HG02870 (cell line): ENCODE measurements around the gene NTMT1.
"Not testable (repeated sequence)": the region's sequence is repeated elsewhere in the genome, so short reads cannot be mapped to it uniquely, and the experiment has no call there.

Experiments used
- ATAC-seq: cut with Tn5 transposase; IDR thresholded peaks from one replicate; pipeline ENCODE4 v1.9.1; 2021; ENCODE audit warnings: mild to moderate bottlenecking, moderate library complexity; ENCODE audit not compliant: unreplicated experiment

NTMT1 gene

DNA sequence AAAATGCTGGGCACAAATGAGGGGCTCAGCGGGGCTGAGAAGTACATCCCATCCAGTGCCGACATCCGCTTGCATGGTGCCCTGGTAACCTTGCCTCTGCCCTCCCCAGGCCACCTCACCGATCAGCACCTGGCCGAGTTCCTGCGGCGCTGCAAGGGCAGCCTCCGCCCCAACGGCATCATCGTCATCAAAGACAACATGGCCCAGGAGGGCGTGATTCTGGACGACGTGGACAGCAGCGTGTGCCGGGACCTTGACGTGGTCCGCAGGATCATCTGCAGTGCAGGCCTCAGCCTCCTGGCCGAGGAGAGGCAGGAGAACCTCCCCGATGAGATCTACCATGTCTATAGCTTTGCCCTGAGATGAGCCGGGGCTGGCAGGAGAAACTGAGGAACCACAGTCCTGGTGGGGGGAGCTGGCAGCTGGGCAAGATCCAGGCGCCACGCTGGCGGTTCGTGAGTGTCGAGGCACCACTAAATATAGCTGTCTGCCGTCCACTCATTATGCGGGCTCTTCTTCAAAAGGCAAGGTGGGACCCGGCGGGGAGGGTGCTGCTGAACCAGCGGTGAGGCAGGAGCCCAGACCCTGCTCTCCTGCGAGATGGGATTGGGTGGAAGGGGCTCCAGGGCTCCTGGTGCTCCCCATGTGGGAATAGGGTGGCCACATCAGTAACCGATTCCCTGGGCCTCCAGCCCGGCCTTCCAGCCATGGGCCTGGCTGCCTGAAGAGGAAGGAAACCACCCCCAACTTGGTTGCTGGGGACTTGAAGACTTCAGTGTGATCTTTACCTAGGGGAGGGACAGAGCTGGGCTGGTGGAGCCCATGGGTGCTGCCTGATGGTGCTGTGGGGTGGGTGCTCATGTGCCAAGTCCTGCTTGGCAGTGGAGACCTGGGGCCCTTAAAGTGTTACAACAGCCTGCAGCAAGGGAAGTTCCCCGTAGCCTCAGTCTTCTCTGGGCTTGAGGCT is 9.4 kb downstream of the NTMT1 start:
- ATAC-seq = no peak

DNA sequence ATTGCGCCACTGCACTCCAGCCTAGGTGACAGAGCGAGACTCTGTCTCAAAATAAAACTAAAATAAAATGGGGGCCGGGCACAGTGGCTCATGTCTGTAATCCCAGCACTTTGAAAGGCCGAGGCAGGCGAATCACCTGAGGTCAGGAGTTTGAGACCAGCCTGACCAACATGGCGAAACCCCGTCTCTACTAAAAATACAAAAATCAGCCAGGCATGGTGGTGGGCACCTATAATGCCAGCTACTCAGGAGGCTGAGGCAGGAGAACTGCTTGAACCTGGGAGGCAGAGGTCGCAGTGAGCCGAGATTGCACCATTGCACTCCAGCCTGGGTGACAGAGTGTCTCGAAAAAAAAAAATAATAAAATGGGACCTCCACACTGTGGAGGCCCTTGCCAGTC is 10.4 kb downstream of the NTMT1 start:
- not testable (repeated sequence) for ATAC-seq

DNA sequence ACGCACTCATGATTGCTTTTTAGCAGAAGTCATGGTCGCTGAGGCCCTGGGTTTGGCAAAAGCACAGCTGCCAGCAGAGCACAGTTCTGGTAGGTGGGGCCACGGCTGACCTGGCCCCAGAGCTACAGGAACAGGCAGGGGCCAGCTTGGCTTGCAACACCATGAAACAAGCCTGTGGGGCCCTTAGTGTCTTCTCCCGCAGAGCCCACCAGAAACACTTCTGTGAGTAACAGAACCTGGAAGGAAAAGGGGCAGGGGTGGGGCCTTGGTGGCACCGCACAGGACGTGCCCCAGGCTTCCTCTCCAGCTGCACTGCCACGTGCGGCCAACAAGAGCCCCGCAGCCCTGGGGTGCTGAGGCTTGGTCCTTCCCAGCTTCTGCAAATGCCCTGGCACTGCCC is 11.1 kb downstream of the NTMT1 start:
- no peak for ATAC-seq

DNA sequence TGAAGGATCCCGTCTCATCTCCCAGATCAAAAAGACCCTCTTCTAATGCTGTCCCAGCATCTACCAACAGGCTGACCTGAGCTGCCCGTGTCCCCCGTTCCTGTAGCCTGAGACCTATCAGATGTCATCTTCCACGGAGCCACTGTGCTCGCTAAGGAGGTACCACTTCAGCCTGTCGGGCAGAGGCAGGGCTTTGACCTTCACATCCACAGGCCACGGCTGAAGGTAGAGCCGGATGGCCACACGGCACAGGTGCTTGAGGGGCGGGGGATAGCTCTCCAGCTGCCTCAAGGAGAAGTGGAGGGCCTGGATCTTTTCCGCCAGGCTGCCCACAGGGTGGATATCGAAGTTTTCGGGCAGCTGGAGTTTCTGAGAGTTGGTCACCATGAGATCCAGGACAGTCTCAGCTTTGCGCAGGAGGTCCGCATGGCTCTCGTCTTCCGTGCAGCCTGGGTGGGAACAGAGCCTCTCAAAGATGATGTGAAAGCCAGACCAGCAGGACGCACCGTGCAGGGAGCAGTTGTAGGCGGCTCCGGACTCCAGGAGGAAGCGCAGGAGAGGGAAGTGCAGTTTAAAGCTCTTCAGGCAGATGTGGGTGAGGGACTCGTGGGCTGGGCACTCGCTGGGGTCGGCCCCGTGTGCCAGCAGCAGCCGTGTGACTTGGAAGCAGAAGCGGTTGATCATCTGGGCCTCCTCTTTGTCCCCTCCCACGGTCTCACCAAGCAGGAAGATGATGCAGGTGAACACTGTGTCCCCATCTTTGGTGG is 11.9 kb downstream of the NTMT1 start:
- no peak for ATAC-seq

DNA sequence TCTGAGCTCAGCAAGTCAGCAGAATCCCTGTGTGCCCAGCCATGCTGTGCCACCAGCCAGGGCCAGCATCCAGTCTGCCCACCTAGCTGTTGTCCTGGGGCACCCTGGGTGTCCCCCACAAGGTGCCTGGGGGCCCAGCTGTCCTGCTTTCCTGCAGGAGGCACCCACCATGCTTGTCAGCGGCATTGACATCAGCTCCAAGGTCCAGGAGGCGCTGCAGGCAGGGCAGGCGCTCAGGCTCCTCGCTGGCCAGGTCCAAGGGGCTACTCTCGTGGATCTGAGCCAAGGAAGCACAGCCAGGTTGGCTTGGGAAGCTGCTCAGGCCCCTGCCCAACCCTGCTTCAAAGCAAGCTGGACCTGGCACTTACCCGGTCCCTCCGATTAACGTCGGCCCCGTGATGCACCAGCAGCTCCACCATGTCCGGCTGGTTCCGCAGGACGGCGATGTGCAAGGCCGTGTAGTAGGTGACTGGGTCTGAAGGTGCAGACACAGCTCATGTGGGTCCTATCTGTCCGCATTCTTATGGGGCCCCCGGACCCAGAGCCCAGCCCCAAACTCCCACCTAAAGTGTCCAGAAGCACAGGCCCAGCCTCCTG is 13.2 kb downstream of the NTMT1 start:
- no peak for ATAC-seq

DNA sequence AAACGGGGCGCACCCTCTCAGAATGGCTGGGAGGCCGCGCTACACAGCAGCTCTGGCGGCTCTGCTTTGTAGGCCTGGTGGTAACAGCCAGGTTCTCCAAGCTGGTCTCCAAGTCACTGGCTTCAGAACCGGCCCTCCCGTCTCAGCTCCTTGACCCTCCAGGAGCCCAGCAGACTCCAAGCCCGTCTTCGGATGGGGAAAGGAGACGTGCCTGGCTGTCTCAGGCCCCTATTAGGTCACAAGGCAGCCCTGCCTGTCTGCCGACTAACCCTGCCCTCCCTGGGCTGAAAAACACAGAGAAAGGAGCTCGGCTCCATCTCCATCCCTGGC is 13.8 kb downstream of the NTMT1 start:
- ATAC-seq = no peak

DNA sequence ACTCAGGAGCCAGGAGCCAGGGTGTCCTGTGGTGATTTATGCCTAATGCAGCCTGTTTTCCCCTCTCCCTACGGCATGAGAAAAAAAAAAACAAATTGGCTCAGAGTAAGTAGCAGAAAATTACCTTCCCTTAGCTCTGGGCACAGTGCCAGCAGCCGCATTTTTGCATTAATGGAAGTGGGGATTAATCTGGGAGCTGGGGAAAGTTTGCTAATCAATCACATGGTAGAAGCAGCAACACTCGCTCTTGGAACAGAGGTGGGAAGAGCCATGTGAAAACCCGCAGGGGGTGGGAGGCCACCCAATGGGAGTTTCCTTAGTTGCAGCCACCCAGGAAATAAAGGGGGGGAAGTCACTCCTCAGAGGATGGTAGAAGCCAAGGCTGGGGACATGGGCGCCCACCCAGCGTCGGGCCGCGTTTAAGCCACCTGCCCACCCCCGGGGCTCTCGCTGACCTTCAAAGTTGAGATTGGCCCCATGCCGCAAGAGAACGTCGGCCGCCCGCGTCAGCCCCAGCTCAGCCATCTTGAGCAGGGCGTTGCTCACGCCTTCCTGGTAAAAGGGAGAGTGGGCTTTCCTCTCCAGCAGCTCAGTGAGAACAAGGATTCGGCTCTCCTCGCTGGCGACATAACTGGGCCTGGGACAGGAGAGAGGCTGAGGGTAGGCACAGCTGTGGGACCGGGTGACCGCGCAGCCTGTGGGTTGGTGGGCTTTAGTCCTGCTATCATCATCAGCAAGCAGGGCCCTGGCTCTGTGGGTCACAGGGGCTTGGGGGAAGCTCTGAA is 14.3 kb downstream of the NTMT1 start:
- ATAC-seq = no peak

DNA sequence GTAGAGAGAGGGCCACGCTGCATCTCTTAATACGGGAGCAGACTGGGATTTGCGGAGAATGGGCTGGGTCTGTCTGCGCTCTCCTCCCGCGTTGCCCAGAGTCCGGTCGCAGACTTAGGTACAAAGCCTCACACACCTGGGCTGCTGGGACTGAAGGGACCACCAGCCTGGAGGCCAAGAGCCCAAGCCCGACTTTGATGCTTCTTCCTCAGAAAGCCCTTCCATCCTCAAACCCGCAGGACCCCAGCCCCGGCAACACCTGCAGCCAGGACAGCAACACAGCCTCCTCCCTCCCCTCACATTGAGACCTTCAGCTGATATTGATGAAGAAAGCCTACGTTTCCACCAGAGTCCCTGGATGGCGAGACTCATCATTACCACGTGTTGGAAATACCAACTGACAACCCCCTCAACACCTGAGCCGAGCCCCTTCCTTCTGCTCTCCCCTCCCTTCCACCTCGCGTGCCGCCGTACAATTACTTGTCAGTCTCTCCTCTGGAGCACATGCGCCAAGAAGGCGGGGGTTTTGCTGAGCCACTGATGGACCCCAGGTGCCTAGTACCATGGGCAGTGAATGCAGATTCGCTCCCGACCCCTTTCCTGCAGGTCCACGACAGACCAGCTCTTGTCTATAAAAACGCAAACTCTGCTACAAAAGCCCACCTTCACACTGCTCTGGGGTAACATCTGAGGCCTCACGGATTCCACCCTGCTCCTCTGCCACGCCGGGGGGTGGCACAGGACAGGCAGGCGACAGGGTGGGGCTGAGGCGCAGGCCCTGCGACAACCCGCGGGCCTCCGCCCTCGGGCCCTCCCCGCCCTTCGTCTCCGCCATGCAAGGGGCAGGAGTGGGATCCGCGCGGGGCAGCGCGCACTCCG is 15.1 kb downstream of the NTMT1 start:
- ATAC-seq = no peak

DNA sequence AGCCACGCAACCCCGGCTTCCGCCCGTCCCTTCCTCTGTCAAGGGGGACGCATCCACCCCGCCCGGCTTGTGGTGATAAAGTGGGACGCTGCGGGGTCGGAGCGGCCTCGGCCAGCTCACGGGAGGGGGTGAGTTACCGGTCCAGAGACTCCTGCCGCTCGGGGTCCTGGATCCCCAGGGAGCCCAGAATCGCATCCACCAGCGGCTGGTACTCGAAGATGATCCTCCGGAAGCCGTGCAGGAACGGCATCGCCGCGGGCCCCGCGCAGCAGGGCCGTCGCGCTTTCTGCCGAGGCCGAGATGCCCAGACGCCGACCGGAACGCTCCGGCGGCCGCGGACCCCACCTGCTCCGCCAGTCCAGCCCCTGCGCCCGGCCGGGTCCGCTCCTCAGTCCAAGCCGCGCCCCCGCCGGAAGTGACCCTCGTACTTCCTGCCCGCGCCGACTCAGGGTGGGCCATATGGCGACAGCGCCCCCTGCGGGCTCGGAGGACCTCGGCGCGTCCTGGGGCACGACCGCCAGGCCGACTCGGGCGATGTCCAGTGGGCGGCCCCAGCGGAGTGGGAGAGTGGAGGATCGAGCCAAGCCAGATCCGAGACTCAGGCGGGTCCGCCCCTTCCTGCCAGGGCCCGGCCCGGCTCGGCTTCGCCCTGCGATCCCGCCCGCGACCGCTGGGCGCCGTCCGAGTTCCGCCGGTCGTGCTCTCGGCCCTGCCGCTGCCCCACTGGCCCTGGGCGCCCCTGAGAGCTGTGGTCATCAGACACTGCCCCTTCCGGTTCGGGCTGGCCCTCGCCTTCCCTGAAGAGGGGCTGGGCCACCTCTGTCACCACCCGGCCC is 16.0 kb downstream of the NTMT1 start, which contains the start of gene ASB6:
Gene ASB6 (minus strand): TSS at position 402 of the 836 bp plus-strand sequence. CDS start 152 bp downstream, at position 250.
- peak; percentile 83 for ATAC-seq

DNA sequence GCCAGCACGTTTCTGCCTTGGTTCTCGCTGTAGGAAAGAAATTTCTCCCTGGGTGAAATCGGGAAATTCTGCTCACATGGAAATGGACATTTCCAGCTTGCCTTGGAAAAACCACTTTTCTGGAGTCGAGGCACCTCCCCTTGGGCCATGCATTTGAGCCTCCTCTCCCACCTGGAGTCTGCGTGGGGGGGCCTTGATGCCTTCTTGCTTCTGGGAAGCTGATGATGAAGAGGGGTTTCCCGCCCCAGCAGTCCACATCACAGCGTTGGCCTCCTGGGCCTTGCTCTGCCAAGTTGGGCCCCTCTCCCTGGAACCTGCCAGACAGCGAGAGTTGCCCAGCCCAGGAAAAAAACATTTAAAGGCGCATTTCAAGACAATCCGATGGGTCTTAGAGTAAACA is 17.7 kb downstream of the NTMT1 start:
- ATAC-seq = no peak

DNA sequence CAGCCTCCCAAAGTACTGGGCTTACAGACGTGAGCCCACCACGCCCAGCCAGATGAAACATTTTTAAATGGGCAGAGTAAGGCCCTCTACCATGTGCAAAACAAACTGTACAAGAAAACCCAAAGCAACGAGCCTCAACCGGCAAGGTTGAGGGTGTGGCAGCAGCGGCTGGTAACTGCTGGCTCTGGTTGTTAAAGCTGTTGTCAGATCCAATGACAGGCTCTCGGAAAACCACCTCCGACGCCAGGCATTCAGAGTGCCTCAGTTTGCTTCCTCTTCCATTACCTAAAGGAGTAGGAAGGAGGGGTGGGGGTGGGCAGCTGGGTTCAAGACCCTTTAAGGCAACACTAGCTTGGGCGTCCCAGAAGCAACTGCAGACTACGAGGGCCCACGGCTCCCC is 18.4 kb downstream of the NTMT1 start:
- ATAC-seq = no peak

DNA sequence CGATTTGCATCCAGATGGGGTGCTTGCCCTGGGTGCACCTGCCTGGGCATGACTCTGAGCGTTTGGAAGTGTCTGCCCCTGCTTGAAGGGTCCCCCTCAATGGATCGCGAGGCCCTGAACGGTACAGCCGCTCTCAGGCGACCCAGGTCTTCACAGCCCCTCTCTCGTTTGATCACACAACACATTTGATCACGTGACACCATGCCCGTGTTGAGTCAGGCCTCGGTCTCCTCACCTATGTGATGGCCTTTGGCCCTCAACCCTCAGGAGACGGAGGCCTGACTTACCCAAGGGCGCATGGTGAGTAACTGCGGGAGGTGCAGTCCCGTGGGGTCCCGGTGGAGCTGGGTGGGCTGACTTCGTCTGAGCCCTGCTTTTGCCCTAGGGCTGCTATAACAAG is 18.9 kb downstream of the NTMT1 start:
- ATAC-seq = no peak

DNA sequence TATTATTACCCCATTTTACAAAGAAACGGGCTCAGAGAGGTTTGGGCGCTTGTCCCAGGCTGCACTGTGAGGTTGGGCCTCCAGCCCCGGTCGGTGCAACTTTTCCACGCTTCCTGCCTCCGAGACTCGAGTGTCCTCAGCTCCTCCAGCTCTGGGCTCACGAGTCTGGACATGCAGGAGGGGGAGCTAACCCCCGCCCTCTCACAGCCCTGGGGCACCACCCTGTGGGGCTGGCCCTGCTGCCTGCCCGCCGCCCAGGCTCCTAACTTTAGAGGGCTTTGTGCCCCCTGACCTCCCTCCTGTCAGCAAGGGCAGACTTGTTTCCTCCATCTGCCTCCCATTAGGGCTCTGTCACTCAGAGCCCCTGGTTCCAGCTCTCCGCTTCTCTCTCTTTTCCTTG is 20.3 kb downstream of the NTMT1 start:
- ATAC-seq = no peak

DNA sequence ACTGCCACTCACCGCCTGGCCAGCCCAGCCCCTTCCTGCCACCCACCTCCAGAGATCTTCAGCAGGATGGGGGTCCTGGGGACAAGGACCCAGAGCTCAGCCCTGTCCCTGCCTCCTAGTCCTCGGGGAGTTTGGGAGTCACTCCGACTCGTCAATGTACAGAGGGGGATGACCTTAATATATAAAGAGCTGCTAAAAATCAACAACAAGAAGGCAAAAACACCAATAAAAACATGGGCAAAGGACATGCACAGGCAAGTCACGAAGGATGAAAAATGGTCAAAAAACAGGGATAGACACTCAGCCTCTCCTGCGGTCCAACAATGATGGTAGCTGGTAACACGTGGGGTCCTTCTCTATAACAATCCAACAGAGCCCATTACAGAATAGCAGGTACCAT is 20.7 kb downstream of the NTMT1 start:
- ATAC-seq = no peak

DNA sequence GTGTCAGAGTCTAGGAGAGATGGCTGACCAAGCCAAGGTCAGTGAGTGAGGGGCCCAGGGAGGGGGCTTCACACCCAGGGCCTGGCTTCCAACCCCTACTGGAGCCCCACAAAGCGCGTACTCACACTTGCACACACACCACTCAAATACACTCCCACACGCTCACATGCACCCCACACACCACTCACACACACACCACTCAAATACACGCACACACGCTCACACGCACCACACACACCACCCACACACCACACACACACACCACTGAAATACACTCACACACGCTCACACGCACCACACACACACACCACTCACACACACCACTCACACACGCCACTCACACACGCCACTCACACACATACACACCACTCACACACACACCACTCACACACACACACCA is 21.7 kb downstream of the NTMT1 start:
- ATAC-seq = no peak

DNA sequence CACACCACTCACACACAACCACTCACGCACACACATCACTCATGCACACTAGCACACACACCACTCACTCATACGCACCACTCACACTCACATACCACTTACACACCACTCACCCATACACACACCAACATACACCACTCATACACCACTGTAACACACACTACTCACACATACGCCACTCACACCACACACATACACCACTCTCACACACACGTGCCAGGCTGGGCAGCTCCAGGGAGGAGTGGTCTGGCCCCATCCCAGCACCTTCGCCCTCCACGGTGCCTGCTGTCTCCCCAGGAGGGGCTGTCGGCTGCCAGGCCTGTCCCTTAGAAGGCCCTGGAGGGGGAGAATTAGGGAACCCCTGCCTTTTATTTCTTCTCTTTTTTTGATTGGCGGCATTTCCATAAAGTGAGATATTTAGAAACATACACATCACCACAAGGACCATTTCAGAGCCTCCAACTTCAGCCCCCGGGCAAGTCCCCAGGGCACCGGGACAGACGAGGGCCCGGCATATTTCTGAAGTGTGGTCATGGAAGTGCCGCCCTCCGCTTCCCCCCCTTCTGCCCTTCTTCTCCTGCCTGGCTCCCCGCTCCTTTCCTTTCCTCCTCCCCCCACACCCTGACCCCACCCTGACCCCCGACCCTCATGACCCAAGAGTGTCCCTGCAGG is 22.3 kb downstream of the NTMT1 start:
- no peak for ATAC-seq

DNA sequence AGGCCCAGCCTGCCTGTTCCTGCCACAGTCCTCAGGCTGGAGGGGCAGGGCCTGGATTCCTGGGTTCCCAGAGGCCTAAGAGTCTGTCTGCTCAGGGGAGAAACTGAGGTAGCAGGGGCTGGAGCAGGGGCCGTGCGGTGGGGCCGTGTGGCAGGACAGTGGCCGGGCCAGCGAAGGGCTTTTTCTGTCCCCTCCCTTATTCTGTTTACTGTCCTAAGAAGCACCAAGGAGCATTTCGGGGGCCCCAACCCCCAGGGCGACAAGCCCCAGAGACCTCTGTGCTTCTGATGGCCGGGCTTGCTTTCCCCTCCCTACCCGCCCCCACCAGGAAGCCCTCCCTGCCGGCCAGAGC is 22.8 kb downstream of the NTMT1 start:
- no peak for ATAC-seq
